ENCODE results near the gene FAM13B.

- TF ChIP-seq FOXM1 (IDR thresholded peaks at IDR 0.05; ENCODE audit: borderline replicate concordance) (no peak), LEF1 (IDR thresholded peaks at IDR 0.05; ENCODE audit: borderline replicate concordance) (no peak), ARNT (IDR thresholded peaks at IDR 0.05) (no peak), FOXK2 (IDR thresholded peaks at IDR 0.05) (no peak), TARDBP (IDR thresholded peaks at IDR 0.05) (no peak), SP1 (IDR thresholded peaks at IDR 0.05) (no peak), PKNOX1 (IDR thresholded peaks at IDR 0.05) (no peak)
Measured at GRCh38 chr5:137899493-137899892, 133.4 kb downstream of the FAM13B start.

Data from HEK293T (cell line).